Measurements from ENCODE around the gene ADGRB3.

The ADGRB3 gene

DNA sequence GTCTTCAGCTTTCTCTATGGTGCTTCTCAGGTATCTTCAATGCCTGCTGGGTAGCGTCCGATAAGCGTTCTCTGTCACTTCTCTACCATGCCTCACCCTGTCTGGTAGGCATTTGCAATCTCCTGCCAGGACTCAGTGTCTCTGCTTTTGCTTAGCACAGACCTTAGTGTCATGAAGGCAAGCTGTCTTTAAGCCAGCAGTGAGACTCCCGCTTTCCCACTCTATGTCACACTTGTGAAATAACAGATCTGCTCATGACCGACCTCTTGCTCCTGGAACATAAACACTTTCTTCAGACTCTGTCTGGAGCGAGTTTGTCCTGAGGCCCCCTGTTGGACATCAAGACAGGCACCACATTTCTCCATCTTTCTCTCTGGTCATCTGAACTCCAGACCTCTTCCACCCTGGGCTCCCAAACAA is 17.0 kb downstream of the ADGRB3 start:
- H2BK120ac ChIP-seq (ENCODE audit: low read depth, low read length) = no peak overlapping the region
- no peak overlapping the region for H3K4me2 ChIP-seq (ENCODE audit: low read length, poor library complexity, severe bottlenecking)
- H3K18ac ChIP-seq (ENCODE audit: low read depth in 1 of 2, low read length in 2 of 2) = peak overlapping the region; percentile 1 to 81
- H3K27me3 ChIP-seq (ENCODE audit: control insufficient read depth in 1 of 2, insufficient read depth in 1 of 2, low read length in 2 of 2) = no peaks in the 10 kb centered on the region
- peak overlapping the region in 1 of 2 experiments; percentile 18 for H2BK12ac ChIP-seq (ENCODE audit: low read length in 2 of 2)
- no peak overlapping the region for H3K4me3 ChIP-seq (ENCODE audit: insufficient read depth in 1 of 2, low read depth in 1 of 2, low read length in 2 of 2)
- H3K36me3 ChIP-seq (ENCODE audit: control insufficient read depth in 1 of 2, insufficient read depth in 2 of 2, low read depth in 1 of 2, low read length in 2 of 2) = no peaks in the 10 kb centered on the region
- no peaks in the 10 kb centered on the region for H3K9me3 ChIP-seq (ENCODE audit: control insufficient read depth, low read length)
- H3K4me1 ChIP-seq (ENCODE audit: control insufficient read depth, insufficient read depth, low read depth, low read length) = peaks cover 3% of the 10 kb centered on the region
- H2BK5ac ChIP-seq (ENCODE audit: low read depth, low read length, poor library complexity, severe bottlenecking) = no peak overlapping the region
- peak; percentile 87 for DNase-seq
- H3K79me1 ChIP-seq (replicated peaks; ENCODE audit: low read length, poor library complexity, severe bottlenecking) = no peaks in the 10 kb centered on the region
- no peak overlapping the region for H2AFZ ChIP-seq (ENCODE audit: low read depth, low read length)
- H3K14ac ChIP-seq (ENCODE audit: low read length in 2 of 2) = no peak overlapping the region
- peak overlapping the region; percentile 34 for H4K91ac ChIP-seq (ENCODE audit: low read length)
- no peak overlapping the region for H2AK5ac ChIP-seq (ENCODE audit: low read length, severe bottlenecking)
- no peak overlapping the region for H3K23ac ChIP-seq (ENCODE audit: low read length in 2 of 2)
- 38% methylated on average over 6 of the region's 6 CpGs for WGBS
- peak overlapping the region; percentile 7 for H4K8ac ChIP-seq (ENCODE audit: low read length)
- no peak overlapping the region for H2BK15ac ChIP-seq (ENCODE audit: low read depth, poor library complexity, severe bottlenecking)
- no peak overlapping the region for H3K27ac ChIP-seq (ENCODE audit: low read length, poor library complexity, severe bottlenecking)
- peak overlapping the region in 1 of 2 experiments; percentile 46 for H3K4ac ChIP-seq (ENCODE audit: low read depth in 1 of 2, low read length in 2 of 2)
- no peak overlapping the region for H3K9ac ChIP-seq (ENCODE audit: low read length)

DNA sequence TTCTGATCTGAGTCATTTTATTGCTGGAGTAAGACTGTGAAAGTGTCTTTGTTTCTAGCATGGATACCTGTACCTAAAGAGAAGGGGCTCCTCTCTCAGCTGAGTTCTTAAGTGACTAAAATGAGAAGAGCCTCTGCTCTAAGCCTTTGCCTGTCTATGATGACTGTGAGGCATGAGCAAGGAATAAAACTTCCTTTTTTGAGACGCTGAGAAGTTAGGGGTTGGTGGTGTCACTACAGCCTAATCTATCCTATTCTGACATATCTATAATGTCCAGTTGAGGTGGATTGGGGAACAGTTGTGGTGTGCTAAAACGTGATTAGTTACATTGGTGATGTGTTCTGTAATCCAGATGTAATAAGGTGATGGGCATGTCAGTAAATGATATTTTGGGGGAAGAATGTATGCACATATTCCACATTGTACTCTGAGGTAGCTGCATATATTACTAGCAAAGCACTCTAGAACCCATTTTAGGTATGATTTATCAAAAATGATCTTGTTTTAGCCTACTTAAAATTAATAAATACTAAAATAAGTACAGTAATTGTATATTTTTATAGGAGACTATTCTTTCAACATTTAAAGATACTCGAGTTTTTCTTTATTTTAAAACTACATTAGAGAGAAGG is 18.1 kb downstream of the ADGRB3 start:
- Histone ChIP-seq H3K79me1 (replicated peaks; ENCODE audit: low read length, poor library complexity, severe bottlenecking) (no peaks in the 10 kb centered on the region), H3K23ac (ENCODE audit: low read length in 2 of 2) (no peak overlapping the region), H3K4ac (ENCODE audit: low read depth in 1 of 2, low read length in 2 of 2) (peak overlapping the region in 1 of 2 experiments; percentile 24), H3K18ac (ENCODE audit: low read depth in 1 of 2, low read length in 2 of 2) (no peak overlapping the region), H4K91ac (ENCODE audit: low read length) (no peak overlapping the region), H3K27me3 (ENCODE audit: control insufficient read depth in 1 of 2, insufficient read depth in 1 of 2, low read length in 2 of 2) (no peaks in the 10 kb centered on the region), H2BK15ac (ENCODE audit: low read depth, poor library complexity, severe bottlenecking) (no peak overlapping the region), H3K9ac (ENCODE audit: low read length) (no peak overlapping the region), H3K9me3 (ENCODE audit: control insufficient read depth, low read length) (no peaks in the 10 kb centered on the region), H4K8ac (ENCODE audit: low read length) (no peak overlapping the region), H3K27ac (ENCODE audit: low read length, poor library complexity, severe bottlenecking) (no peak overlapping the region), H2BK5ac (ENCODE audit: low read depth, low read length, poor library complexity, severe bottlenecking) (no peak overlapping the region), H3K14ac (ENCODE audit: low read length in 2 of 2) (no peak overlapping the region), H2BK120ac (ENCODE audit: low read depth, low read length) (no peak overlapping the region), H2AFZ (ENCODE audit: low read depth, low read length) (no peak overlapping the region), H3K36me3 (ENCODE audit: control insufficient read depth in 1 of 2, insufficient read depth in 2 of 2, low read depth in 1 of 2, low read length in 2 of 2) (no peaks in the 10 kb centered on the region), H2AK5ac (ENCODE audit: low read length, severe bottlenecking) (no peak overlapping the region), H3K4me3 (ENCODE audit: insufficient read depth in 1 of 2, low read depth in 1 of 2, low read length in 2 of 2) (no peak overlapping the region), H3K4me1 (ENCODE audit: control insufficient read depth, insufficient read depth, low read depth, low read length) (peaks cover 3% of the 10 kb centered on the region), H3K4me2 (ENCODE audit: low read length, poor library complexity, severe bottlenecking) (no peak overlapping the region), H2BK12ac (ENCODE audit: low read length in 2 of 2) (no peak overlapping the region)
- DNase-seq = no peak
- 94% methylated on average over 2 of the region's 3 CpGs for WGBS

GRCh38 chr6:68653706-68654089 is 18.6 kb downstream of the ADGRB3 start:
- Histone ChIP-seq H3K79me1 (replicated peaks; ENCODE audit: low read length, poor library complexity, severe bottlenecking) (no peaks in the 10 kb centered on the region), H3K4me2 (ENCODE audit: low read length, poor library complexity, severe bottlenecking) (no peak overlapping the region), H2AK5ac (ENCODE audit: low read length, severe bottlenecking) (no peak overlapping the region), H2AFZ (ENCODE audit: low read depth, low read length) (no peak overlapping the region), H4K8ac (ENCODE audit: low read length) (no peak overlapping the region), H2BK15ac (ENCODE audit: low read depth, poor library complexity, severe bottlenecking) (no peak overlapping the region), H3K14ac (ENCODE audit: low read length in 2 of 2) (no peak overlapping the region), H3K9me3 (ENCODE audit: control insufficient read depth, low read length) (no peaks in the 10 kb centered on the region), H3K4ac (ENCODE audit: low read depth in 1 of 2, low read length in 2 of 2) (no peak overlapping the region), H3K36me3 (ENCODE audit: control insufficient read depth in 1 of 2, insufficient read depth in 2 of 2, low read depth in 1 of 2, low read length in 2 of 2) (no peaks in the 10 kb centered on the region), H3K9ac (ENCODE audit: low read length) (no peak overlapping the region), H2BK5ac (ENCODE audit: low read depth, low read length, poor library complexity, severe bottlenecking) (no peak overlapping the region), H2BK12ac (ENCODE audit: low read length in 2 of 2) (no peak overlapping the region), H3K27ac (ENCODE audit: low read length, poor library complexity, severe bottlenecking) (no peak overlapping the region), H3K27me3 (ENCODE audit: control insufficient read depth in 1 of 2, insufficient read depth in 1 of 2, low read length in 2 of 2) (no peaks in the 10 kb centered on the region), H4K91ac (ENCODE audit: low read length) (no peak overlapping the region), H3K18ac (ENCODE audit: low read depth in 1 of 2, low read length in 2 of 2) (no peak overlapping the region), H3K4me3 (ENCODE audit: insufficient read depth in 1 of 2, low read depth in 1 of 2, low read length in 2 of 2) (no peak overlapping the region), H2BK120ac (ENCODE audit: low read depth, low read length) (no peak overlapping the region), H3K4me1 (ENCODE audit: control insufficient read depth, insufficient read depth, low read depth, low read length) (peaks cover 3% of the 10 kb centered on the region), H3K23ac (ENCODE audit: low read length in 2 of 2) (no peak overlapping the region)
- DNase-seq = no peak
- WGBS = 100% methylated on average over 1 of the region's 2 CpGs

GRCh38 chr6:68654134-68654533 is 19.1 kb downstream of the ADGRB3 start:
- no peak overlapping the region for H3K9ac ChIP-seq (ENCODE audit: low read length)
- no peaks in the 10 kb centered on the region for H3K36me3 ChIP-seq (ENCODE audit: control insufficient read depth in 1 of 2, insufficient read depth in 2 of 2, low read depth in 1 of 2, low read length in 2 of 2)
- H3K4me2 ChIP-seq (ENCODE audit: low read length, poor library complexity, severe bottlenecking) = no peak overlapping the region
- no peak overlapping the region for H3K18ac ChIP-seq (ENCODE audit: low read depth in 1 of 2, low read length in 2 of 2)
- no peaks in the 10 kb centered on the region for H3K79me1 ChIP-seq (replicated peaks; ENCODE audit: low read length, poor library complexity, severe bottlenecking)
- no peaks in the 10 kb centered on the region for H3K27me3 ChIP-seq (ENCODE audit: control insufficient read depth in 1 of 2, insufficient read depth in 1 of 2, low read length in 2 of 2)
- no peak overlapping the region for H3K14ac ChIP-seq (ENCODE audit: low read length in 2 of 2)
- no peak overlapping the region for H2AFZ ChIP-seq (ENCODE audit: low read depth, low read length)
- no peak overlapping the region for H4K91ac ChIP-seq (ENCODE audit: low read length)
- H2BK5ac ChIP-seq (ENCODE audit: low read depth, low read length, poor library complexity, severe bottlenecking) = no peak overlapping the region
- no peak overlapping the region for H3K27ac ChIP-seq (ENCODE audit: low read length, poor library complexity, severe bottlenecking)
- no peak overlapping the region for H2BK15ac ChIP-seq (ENCODE audit: low read depth, poor library complexity, severe bottlenecking)
- no peak overlapping the region for H2BK120ac ChIP-seq (ENCODE audit: low read depth, low read length)
- H3K9me3 ChIP-seq (ENCODE audit: control insufficient read depth, low read length) = no peaks in the 10 kb centered on the region
- no peak overlapping the region for H3K4me3 ChIP-seq (ENCODE audit: insufficient read depth in 1 of 2, low read depth in 1 of 2, low read length in 2 of 2)
- H3K23ac ChIP-seq (ENCODE audit: low read length in 2 of 2) = no peak overlapping the region
- H3K4ac ChIP-seq (ENCODE audit: low read depth in 1 of 2, low read length in 2 of 2) = no peak overlapping the region
- H4K8ac ChIP-seq (ENCODE audit: low read length) = no peak overlapping the region
- WGBS = 33% methylated on average over 1 of the region's 2 CpGs
- no peak for DNase-seq
- H3K4me1 ChIP-seq (ENCODE audit: control insufficient read depth, insufficient read depth, low read depth, low read length) = peaks cover 3% of the 10 kb centered on the region
- H2AK5ac ChIP-seq (ENCODE audit: low read length, severe bottlenecking) = no peak overlapping the region
- no peak overlapping the region for H2BK12ac ChIP-seq (ENCODE audit: low read length in 2 of 2)
